A673 (cell line): ENCODE measurements around the gene FLG2. TPM values are rescaled to one million over a fixed set of nuclear protein-coding genes. Genes with fewer than 3 reads are reported as not detected.

Experiments
- BruUV-seq: library from RNA; stranded (reverse); fragments of 400-500 nt; replicated peaks from 2 replicates; lab custom pipeline; 2021; lab: Mats Ljungman, UMichigan
- CTCF ChIA-PET: fragments of 300-600 bp; sonication (Branson Sonifier 250); formaldehyde crosslinking; loops from one replicate; lab custom pipeline; 2022; ENCODE audit warnings: antibody characterized with exemption; lab: Charles Lee
- POLR2A ChIA-PET: fragments of 300-600 bp; sonication (Branson Sonifier 250); formaldehyde crosslinking; loops from one replicate; lab custom pipeline; 2022; ENCODE audit warnings: antibody characterized with exemption; ENCODE audit not compliant: low non-redundant PET; lab: Charles Lee
- DNase-seq: peaks from one replicate; pipeline ENCODE4 v3.0.0-alpha.2; 2015; ENCODE audit warnings: low spot score
- H3K27ac ChIP-seq: fragments of 200-600 bp; sonication (generic); 2 replicates; pipeline ENCODE4 v1.5.1; 2016; ENCODE audit warnings: mixed run types, low read depth, mild to moderate bottlenecking, mixed read lengths, antibody characterized with exemption, low read length; ENCODE audit not compliant: poor library complexity, severe bottlenecking
- H3K27me3 ChIP-seq: fragments of 200-600 bp; sonication (generic); replicated peaks from 2 replicates; pipeline ENCODE4 v1.6.1; 2017; ENCODE audit warnings: mixed run types, low read depth, mild to moderate bottlenecking, mixed read lengths, antibody characterized with exemption, low read length; ENCODE audit not compliant: insufficient read depth, poor library complexity
- H3K36me3 ChIP-seq: fragments of 200-600 bp; sonication (generic); 2 replicates; pipeline ENCODE4 v1.6.1; 2016; ENCODE audit warnings: mixed run types, mild to moderate bottlenecking, mixed read lengths, antibody characterized with exemption, low read length; ENCODE audit not compliant: insufficient read depth, poor library complexity, severe bottlenecking
- H3K4me1 ChIP-seq: fragments of 200-600 bp; sonication (generic); 2 replicates; pipeline ENCODE4 v1.6.1; 2017; ENCODE audit warnings: mixed run types, mild to moderate bottlenecking, mixed read lengths, antibody characterized with exemption, low read length; ENCODE audit not compliant: insufficient read depth, poor library complexity, severe bottlenecking
- H3K4me3 ChIP-seq: fragments of 200-600 bp; sonication (generic); 2 replicates; pipeline ENCODE4 v1.5.1; 2016; ENCODE audit warnings: low read depth, mixed run types, mild to moderate bottlenecking, mixed read lengths, low read length; ENCODE audit not compliant: poor library complexity, severe bottlenecking
- H3K9me3 ChIP-seq: fragments of 200-600 bp; sonication (generic); 2 replicates; pipeline ENCODE4 v1.6.1; 2016; ENCODE audit warnings: mixed run types, low read depth, mild to moderate bottlenecking, mixed read lengths, antibody characterized with exemption, low read length; ENCODE audit not compliant: poor library complexity, severe bottlenecking
- EZH2 ChIP-seq: fragments of 200-600 bp; sonication (generic); IDR thresholded peaks from 2 replicates; pipeline ENCODE4 v1.6.1; 2017; ENCODE audit warnings: borderline replicate concordance, low read depth, mild to moderate bottlenecking, mixed read lengths, antibody characterized with exemption, low read length; ENCODE audit not compliant: poor library complexity, severe bottlenecking
- intact Hi-C: fragments of 100-400 bp; cut with micrococcal nuclease; formaldehyde crosslinking; loops from one replicate; pipeline ENCODE4 v1.10.0; 2022; ENCODE audit not compliant: unreplicated experiment
- total RNA-seq: library from RNA; stranded (reverse); gene quantifications from 2 replicates; pipeline ENCODE4 v1.2.3, GENCODE V29; 2021
- TF ChIP-seq, protein P1 (sequence below): fragments of 300-800, 200-600 bp; sonication (generic); conservative IDR thresholded peaks from 2 replicates; pipeline ENCODE4 v1.5.1; 2017; ENCODE audit warnings: low read depth, mild to moderate bottlenecking, antibody characterized with exemption, low read length, moderate library complexity, mixed read lengths

Gene FLG2
- total RNA-seq, 1 experiment from 2014 or later: not detected

DNA sequence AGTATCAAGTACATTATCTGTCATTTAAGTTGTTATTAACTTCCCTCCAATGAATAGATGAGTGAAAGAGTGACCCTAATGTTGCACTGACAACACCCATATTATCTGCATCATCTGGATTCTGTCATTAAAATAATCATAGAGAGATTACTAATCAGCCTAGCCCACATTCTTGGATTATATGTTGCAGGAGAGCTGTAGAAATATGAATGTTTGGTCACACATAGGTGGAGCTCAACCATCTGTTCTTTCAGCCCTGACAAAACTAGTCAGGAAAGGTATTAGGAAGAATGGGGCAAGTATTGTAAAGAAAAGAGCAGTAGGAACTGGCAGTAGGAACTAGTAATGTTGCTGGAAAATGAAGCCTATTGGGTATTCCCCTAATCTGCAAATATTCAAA is 15.4 kb downstream of the FLG2 start:
- Histone ChIP-seq H3K4me1 (no peaks in the 10 kb centered on the region), H3K27ac (no peak overlapping the region), H3K36me3 (no peaks in the 10 kb centered on the region), H3K4me3 (no peak overlapping the region), H3K27me3 (peaks cover 5% of the 10 kb centered on the region), H3K9me3 (no peaks in the 10 kb centered on the region)
- no TSS peak for BruUV-seq
- no peak for DNase-seq
- TF ChIP-seq EZH2: no peak
- TF ChIP-seq, protein P1, sequence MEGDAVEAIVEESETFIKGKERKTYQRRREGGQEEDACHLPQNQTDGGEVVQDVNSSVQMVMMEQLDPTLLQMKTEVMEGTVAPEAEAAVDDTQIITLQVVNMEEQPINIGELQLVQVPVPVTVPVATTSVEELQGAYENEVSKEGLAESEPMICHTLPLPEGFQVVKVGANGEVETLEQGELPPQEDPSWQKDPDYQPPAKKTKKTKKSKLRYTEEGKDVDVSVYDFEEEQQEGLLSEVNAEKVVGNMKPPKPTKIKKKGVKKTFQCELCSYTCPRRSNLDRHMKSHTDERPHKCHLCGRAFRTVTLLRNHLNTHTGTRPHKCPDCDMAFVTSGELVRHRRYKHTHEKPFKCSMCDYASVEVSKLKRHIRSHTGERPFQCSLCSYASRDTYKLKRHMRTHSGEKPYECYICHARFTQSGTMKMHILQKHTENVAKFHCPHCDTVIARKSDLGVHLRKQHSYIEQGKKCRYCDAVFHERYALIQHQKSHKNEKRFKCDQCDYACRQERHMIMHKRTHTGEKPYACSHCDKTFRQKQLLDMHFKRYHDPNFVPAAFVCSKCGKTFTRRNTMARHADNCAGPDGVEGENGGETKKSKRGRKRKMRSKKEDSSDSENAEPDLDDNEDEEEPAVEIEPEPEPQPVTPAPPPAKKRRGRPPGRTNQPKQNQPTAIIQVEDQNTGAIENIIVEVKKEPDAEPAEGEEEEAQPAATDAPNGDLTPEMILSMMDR: no peak
- intact Hi-C loops: no loop called here
- CTCF ChIA-PET: no interaction called here
- POLR2A ChIA-PET: no interaction called here

DNA sequence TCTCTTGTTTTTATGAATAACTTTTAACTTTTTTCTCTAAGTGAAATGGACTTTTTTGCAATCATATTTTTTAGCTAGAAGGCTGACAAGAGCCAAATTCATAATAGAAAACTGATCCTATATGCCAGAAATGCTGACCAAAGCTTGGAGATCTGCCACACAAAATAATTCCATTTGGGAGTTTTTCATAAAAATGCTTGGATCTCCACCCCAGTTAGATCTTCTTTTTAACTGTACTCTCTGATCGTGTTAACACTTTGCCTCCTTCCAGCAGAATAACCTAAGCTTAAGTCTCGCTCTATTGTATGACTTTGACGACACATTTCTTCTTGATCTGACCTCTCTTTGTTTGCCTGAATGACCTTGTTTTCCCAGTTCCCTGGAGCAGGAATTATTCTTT is 16.8 kb downstream of the FLG2 start:
- ChIA-PET CTCF (no interaction called here), POLR2A (no interaction called here)
- Histone ChIP-seq H3K36me3 (no peaks in the 10 kb centered on the region), H3K27ac (no peak overlapping the region), H3K4me3 (no peak overlapping the region), H3K27me3 (peaks cover 5% of the 10 kb centered on the region), H3K9me3 (no peaks in the 10 kb centered on the region), H3K4me1 (no peaks in the 10 kb centered on the region)
- DNase-seq: no peak
- intact Hi-C loops: no loop called here
- no peak for TF ChIP-seq EZH2
- TF ChIP-seq, protein P1: no peak
- no TSS peak for BruUV-seq

DNA sequence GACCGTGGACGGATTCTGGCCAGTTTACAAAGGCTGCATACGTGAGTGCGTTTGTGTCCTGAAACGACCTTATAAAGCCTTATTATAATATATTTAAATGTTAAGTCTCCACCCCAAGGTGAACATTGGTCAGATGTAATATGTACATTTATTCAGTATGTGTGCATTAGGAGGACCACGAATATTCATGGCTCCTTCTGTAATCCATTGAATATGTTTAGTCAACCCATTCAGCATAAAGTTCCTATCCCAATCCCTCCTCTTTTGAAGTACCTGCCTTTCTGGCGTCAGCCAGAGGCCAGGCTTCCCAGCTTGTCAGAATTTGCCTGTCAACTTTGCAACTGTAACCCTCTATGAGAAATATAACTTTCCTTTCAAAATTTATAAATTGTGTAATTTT is 24.4 kb downstream of the FLG2 start:
- Histone ChIP-seq H3K36me3 (no peaks in the 10 kb centered on the region), H3K4me3 (no peak overlapping the region), H3K4me1 (no peaks in the 10 kb centered on the region), H3K27ac (no peak overlapping the region), H3K9me3 (no peaks in the 10 kb centered on the region), H3K27me3 (no peaks in the 10 kb centered on the region)
- ChIA-PET CTCF (no interaction called here), POLR2A (no interaction called here)
- intact Hi-C loops: no loop called here
- no peak for DNase-seq
- BruUV-seq: no TSS peak
- no peak for TF ChIP-seq EZH2
- TF ChIP-seq, protein P1: no peak
